22Rv1 (cell line): Measurements from ENCODE around the gene PPM1H.

ENCODE experiments used
- CTCF ChIP-seq: fragments of 450-650 bp; IDR thresholded peaks from 2 replicates; pipeline ENCODE4 v1.5.1; 2017; ENCODE audit warnings: mild to moderate bottlenecking
- ZFX ChIP-seq: fragments of 450-650 bp; IDR thresholded peaks from 2 replicates; pipeline ENCODE4 v1.6.1; 2017; ENCODE audit warnings: antibody characterized with exemption, borderline replicate concordance

- TF ChIP-seq CTCF (no peak), ZFX (no peak)
Measured at GRCh38 chr12:62882140-62882539, 52.8 kb downstream of the PPM1H start.
